GM23338 (cell line): ENCODE measurements around the gene DYNC2H1.

Experiments used
- CREB1 ChIP-seq: fragments of 250-450 bp; sonication (Bioruptor Pico); IDR thresholded peaks from 2 replicates; pipeline ENCODE4 v1.5.0; 2020; ENCODE audit warnings: low read depth, mild to moderate bottlenecking, moderate library complexity
- EZH2phosphoT487 ChIP-seq: fragments of 200-600 bp; sonication (generic); IDR thresholded peaks from one replicate; pipeline ENCODE4 v1.8.1; 2018; ENCODE audit warnings: antibody characterized with exemption; ENCODE audit not compliant: unreplicated experiment
- JUNB ChIP-seq: IDR thresholded peaks from one replicate; pipeline ENCODE4 v1.6.1; 2016; ENCODE audit warnings: antibody characterized with exemption; ENCODE audit not compliant: unreplicated experiment
- POLR2AphosphoS5 ChIP-seq: IDR thresholded peaks from 2 replicates; pipeline ENCODE4 v1.6.1; 2016; ENCODE audit warnings: antibody characterized with exemption, low read depth
- REST ChIP-seq: IDR thresholded peaks from one replicate; pipeline ENCODE4 v1.6.1; 2018; ENCODE audit warnings: antibody characterized with exemption; ENCODE audit not compliant: unreplicated experiment
- ZNF114 ChIP-seq: fragments of 250-450 bp; sonication (Bioruptor Pico); IDR thresholded peaks from 2 replicates; pipeline ENCODE4 v1.5.0; 2020; ENCODE audit warnings: mild to moderate bottlenecking, moderate library complexity
- TF ChIP-seq, protein P1 (sequence below), 2 experiments: fragments of 200-600 bp in 1 of 2; sonication (generic) in 1 of 2; conservative IDR thresholded peaks; 2 replicates each; pipeline versions ENCODE4 v1.5.1 to v1.6.1; 2016 to 2017; ENCODE audit warnings: antibody characterized with exemption in 2 of 2, low read depth in 2 of 2, mild to moderate bottlenecking in 2 of 2, moderate library complexity in 1 of 2
- TF ChIP-seq, protein P2 (sequence below): IDR thresholded peaks from 2 replicates; pipeline ENCODE4 v1.6.1; 2016; ENCODE audit warnings: antibody characterized with exemption

DNA sequence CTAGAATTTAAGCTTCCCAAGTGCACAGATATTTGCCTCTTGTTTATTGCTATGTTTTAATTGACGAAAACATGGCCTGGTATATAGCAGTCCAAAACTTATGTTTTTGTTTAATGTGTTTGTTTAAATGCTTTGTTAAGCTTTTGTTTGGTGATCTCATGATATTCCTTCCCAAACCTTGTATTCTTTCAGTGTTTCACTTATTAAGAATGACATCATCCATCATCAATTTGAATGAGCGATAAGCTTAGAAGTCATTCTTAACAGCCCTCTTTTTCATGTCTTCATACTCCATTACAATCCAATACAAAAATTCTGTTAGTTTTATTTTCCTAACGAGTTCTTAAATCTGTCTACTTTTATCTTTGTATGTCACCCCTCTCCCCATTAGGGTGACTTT is 206.0 kb downstream of the DYNC2H1 start:
- TF ChIP-seq, protein P1, sequence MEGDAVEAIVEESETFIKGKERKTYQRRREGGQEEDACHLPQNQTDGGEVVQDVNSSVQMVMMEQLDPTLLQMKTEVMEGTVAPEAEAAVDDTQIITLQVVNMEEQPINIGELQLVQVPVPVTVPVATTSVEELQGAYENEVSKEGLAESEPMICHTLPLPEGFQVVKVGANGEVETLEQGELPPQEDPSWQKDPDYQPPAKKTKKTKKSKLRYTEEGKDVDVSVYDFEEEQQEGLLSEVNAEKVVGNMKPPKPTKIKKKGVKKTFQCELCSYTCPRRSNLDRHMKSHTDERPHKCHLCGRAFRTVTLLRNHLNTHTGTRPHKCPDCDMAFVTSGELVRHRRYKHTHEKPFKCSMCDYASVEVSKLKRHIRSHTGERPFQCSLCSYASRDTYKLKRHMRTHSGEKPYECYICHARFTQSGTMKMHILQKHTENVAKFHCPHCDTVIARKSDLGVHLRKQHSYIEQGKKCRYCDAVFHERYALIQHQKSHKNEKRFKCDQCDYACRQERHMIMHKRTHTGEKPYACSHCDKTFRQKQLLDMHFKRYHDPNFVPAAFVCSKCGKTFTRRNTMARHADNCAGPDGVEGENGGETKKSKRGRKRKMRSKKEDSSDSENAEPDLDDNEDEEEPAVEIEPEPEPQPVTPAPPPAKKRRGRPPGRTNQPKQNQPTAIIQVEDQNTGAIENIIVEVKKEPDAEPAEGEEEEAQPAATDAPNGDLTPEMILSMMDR (conservative IDR thresholded peaks at IDR 0.05; ENCODE audit: low read depth in 2 of 2) = no peak
- TF ChIP-seq, protein P2, sequence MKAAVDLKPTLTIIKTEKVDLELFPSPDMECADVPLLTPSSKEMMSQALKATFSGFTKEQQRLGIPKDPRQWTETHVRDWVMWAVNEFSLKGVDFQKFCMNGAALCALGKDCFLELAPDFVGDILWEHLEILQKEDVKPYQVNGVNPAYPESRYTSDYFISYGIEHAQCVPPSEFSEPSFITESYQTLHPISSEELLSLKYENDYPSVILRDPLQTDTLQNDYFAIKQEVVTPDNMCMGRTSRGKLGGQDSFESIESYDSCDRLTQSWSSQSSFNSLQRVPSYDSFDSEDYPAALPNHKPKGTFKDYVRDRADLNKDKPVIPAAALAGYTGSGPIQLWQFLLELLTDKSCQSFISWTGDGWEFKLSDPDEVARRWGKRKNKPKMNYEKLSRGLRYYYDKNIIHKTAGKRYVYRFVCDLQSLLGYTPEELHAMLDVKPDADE = no peak
- TF ChIP-seq REST (no peak), JUNB (no peak), ZNF114 (CRISPR knock-in tag) (no peak), POLR2AphosphoS5 (no peak), CREB1 (CRISPR knock-in tag) (no peak), EZH2phosphoT487 (no peak)
